Measurements from ENCODE around the gene TMOD1. TPM values are rescaled to one million over a fixed set of nuclear protein-coding genes. Genes with fewer than 3 reads are reported as not detected.
"Not testable (repeated sequence)": the region's sequence is repeated elsewhere in the genome, so short reads cannot be mapped to it uniquely, and the experiment has no call there.

TMOD1 gene
- total and polyA plus RNA-seq, 2 of the 13 experiments (the other 11 are each of a cell fraction or from before 2014, with no cell fraction given), result 0.04 to 0.07 TPM

DNA sequence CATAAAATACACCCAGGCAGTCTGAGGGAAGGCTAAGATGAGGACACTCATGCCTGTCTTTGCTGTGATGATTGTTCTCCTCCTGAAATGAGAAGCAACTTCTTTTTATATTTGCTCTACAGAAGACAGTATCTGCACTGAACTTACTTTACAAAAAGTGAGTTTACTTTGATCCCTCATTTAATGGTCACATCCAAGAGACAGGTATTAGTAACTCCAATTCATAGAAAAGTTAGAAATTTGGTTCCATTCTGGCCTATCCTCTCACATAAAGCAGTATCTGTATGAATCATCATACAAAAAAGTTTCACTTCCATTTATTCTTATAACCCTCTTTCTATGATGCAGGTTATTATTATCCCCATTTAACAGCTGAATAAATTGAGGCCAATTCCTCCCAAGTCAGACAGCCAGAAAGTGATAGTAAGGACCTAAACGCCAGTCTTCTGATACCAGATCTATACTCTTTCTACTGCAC is 116.5 kb downstream of the TMOD1 start:
- no peak overlapping the region for H3K27ac ChIP-seq (ENCODE audit: extremely low read length, insufficient read depth, low read length)
- no peak overlapping the region for H3K9ac ChIP-seq (ENCODE audit: insufficient read depth, low read depth, low read length)
- H2AFZ ChIP-seq (ENCODE audit: low read length), result no peak overlapping the region
- H4K20me1 ChIP-seq (ENCODE audit: insufficient read depth, low read length), result no peaks in the 10 kb centered on the region
- H3K27me3 ChIP-seq (ENCODE audit: control insufficient read depth in 1 of 2, insufficient read depth in 2 of 2, low read length in 2 of 2), result no peaks in the 10 kb centered on the region
- ATAC-seq, result no peak
- no peaks in the 10 kb centered on the region for H3K9me3 ChIP-seq (ENCODE audit: low read length)
- ChIA-PET POLR2A (interaction anchor here (2.1 kb wide), 1 partner anchor 15 kb away, joined by 7 read pairs; the partner anchor contains the start of genes NCBP1 and TSTD2), CTCF (ENCODE audit: low intra/inter-chr PET ratio, low total read pairs) (no interaction called here)
- H3K36me3 ChIP-seq (replicated peaks in 1 of 2; ENCODE audit: control insufficient read depth in 1 of 2, insufficient read depth in 2 of 2, low read length in 2 of 2), result peaks cover 7 to 35% of the 10 kb centered on the region in 2 experiments
- no peaks in the 10 kb centered on the region for H3K79me2 ChIP-seq (ENCODE audit: insufficient read depth, low read length)
- TF ChIP-seq ZNF629 (CRISPR knock-in tag; conservative IDR thresholded peaks at IDR 0.05) (peak; percentile 40), CBX5 (CRISPR knock-in tag; IDR thresholded peaks at IDR 0.05; ENCODE audit: borderline replicate concordance) (no peak)
- 97% methylated on average over 1 of the region's 1 CpG for WGBS (ENCODE audit: low lambda C conversion rate)
- DNase-seq (ENCODE audit: low spot score), result no peak
- H3K4me3 ChIP-seq (replicated peaks in 1 of 3; ENCODE audit: insufficient read depth in 1 of 3, low read depth in 2 of 3, low read length in 3 of 3), result no peak overlapping the region
- intact Hi-C loops (cut with micrococcal nuclease; ENCODE audit: unreplicated experiment), result loop anchor here (5.0 kb wide), 3 partner anchors 206 to 761 kb away; partner anchors contain the start of gene TDRD7
- H3K4me2 ChIP-seq (ENCODE audit: low read depth, low read length), result no peak overlapping the region
- BruUV-seq (replicated peaks), result no TSS peak
- FAIRE-seq, result no peak
- H3K4me1 ChIP-seq (ENCODE audit: insufficient read depth, low read length), result no peaks in the 10 kb centered on the region
- in situ Hi-C loops (cut with HindIII; ENCODE audit: extremely low pct_ligation_motif_present, low pct_unique_long_range_greater_than_20kb), result loop anchor here (25.0 kb wide), 1 partner anchor 756 kb away; the partner anchor contains the start of gene ZNF782

DNA sequence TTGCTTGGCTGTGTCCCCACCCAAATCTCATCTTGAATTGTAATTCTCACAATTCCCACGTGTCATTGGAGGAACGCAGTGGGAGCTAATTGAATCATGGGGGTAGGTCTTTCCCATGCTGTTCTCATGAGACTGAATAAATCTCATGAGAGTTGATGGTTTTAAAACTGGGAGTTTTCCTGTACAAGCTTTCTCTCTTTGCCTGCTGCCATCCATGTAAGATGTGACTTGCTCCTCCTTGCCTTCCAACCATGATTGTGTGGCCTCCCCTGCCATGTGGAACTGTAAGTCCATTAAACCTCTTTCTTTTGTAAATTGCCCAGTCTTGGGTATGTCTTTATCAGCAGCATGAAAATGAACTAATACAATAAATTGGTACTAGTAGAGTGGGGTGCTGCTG is 118.6 kb downstream of the TMOD1 start:
- 95% methylated on average over 2 of the region's 2 CpGs for WGBS (ENCODE audit: low lambda C conversion rate)
- ATAC-seq; DNase-seq (ENCODE audit: low spot score); BruUV-seq (replicated peaks); H3K4me1 ChIP-seq (ENCODE audit: insufficient read depth, low read length); H3K4me3 ChIP-seq (replicated peaks in 1 of 3; ENCODE audit: insufficient read depth in 1 of 3, low read depth in 2 of 3, low read length in 3 of 3); H3K79me2 ChIP-seq (ENCODE audit: insufficient read depth, low read length); FAIRE-seq; H2AFZ ChIP-seq (ENCODE audit: low read length); H4K20me1 ChIP-seq (ENCODE audit: insufficient read depth, low read length); H3K9ac ChIP-seq (ENCODE audit: insufficient read depth, low read depth, low read length); intact Hi-C loops (cut with micrococcal nuclease; ENCODE audit: unreplicated experiment); H3K27me3 ChIP-seq (ENCODE audit: control insufficient read depth in 1 of 2, insufficient read depth in 2 of 2, low read length in 2 of 2); H3K27ac ChIP-seq (ENCODE audit: extremely low read length, insufficient read depth, low read length); H3K4me2 ChIP-seq (ENCODE audit: low read depth, low read length); CTCF ChIA-PET (ENCODE audit: low intra/inter-chr PET ratio, low total read pairs); H3K9me3 ChIP-seq (ENCODE audit: low read length): not testable (repeated sequence)
- TF ChIP-seq ZNF431 (CRISPR knock-in tag; IDR thresholded peaks at IDR 0.05; ENCODE audit: borderline replicate concordance, low read depth), result peak; percentile 93
- in situ Hi-C loops (cut with HindIII; ENCODE audit: extremely low pct_ligation_motif_present, low pct_unique_long_range_greater_than_20kb), result loop anchor here (25.0 kb wide), 1 partner anchor 758 kb away; the partner anchor contains the start of gene ZNF782
- peaks cover 4 to 37% of the 10 kb centered on the region in 2 experiments; a peak in 4 of 5 replicates for H3K36me3 ChIP-seq (replicated peaks in 1 of 2; ENCODE audit: control insufficient read depth in 1 of 2, insufficient read depth in 2 of 2, low read length in 2 of 2)
- POLR2A ChIA-PET, result interaction anchor here (2.1 kb wide), 1 partner anchor 13 kb away, joined by 7 read pairs; the partner anchor contains the start of genes NCBP1 and TSTD2

- H3K79me2 ChIP-seq (ENCODE audit: insufficient read depth, low read length); intact Hi-C loops (cut with micrococcal nuclease; ENCODE audit: unreplicated experiment); DNase-seq (ENCODE audit: low spot score); FAIRE-seq; H3K9me3 ChIP-seq (ENCODE audit: low read length); ATAC-seq; BruUV-seq (replicated peaks); H3K9ac ChIP-seq (ENCODE audit: insufficient read depth, low read depth, low read length); H3K4me1 ChIP-seq (ENCODE audit: insufficient read depth, low read length); H2AFZ ChIP-seq (ENCODE audit: low read length); H4K20me1 ChIP-seq (ENCODE audit: insufficient read depth, low read length); H3K4me3 ChIP-seq (replicated peaks in 1 of 3; ENCODE audit: insufficient read depth in 1 of 3, low read depth in 2 of 3, low read length in 3 of 3); H3K4me2 ChIP-seq (ENCODE audit: low read depth, low read length); H3K27ac ChIP-seq (ENCODE audit: extremely low read length, insufficient read depth, low read length); H3K27me3 ChIP-seq (ENCODE audit: control insufficient read depth in 1 of 2, insufficient read depth in 2 of 2, low read length in 2 of 2); CTCF ChIA-PET (ENCODE audit: low intra/inter-chr PET ratio, low total read pairs): not testable (repeated sequence)
- WGBS (ENCODE audit: low lambda C conversion rate), result 100% methylated on average over 5 of the region's 5 CpGs
- POLR2A ChIA-PET, result interaction anchor here (0.8 kb wide), 1 partner anchor 11 kb away, joined by 4 read pairs; the partner anchor contains the start of genes NCBP1 and TSTD2
- in situ Hi-C loops (cut with HindIII; ENCODE audit: extremely low pct_ligation_motif_present, low pct_unique_long_range_greater_than_20kb), result loop anchor here (25.0 kb wide), 1 partner anchor 760 kb away; the partner anchor contains the start of gene ZNF782
- peaks cover 2 to 50% of the 10 kb centered on the region in 2 experiments; a peak in 4 of 5 replicates for H3K36me3 ChIP-seq (replicated peaks in 1 of 2; ENCODE audit: control insufficient read depth in 1 of 2, insufficient read depth in 2 of 2, low read length in 2 of 2)
Measured at GRCh38 chr9:97622483-97622882, 121.0 kb downstream of the TMOD1 start.
